Measurements from ENCODE around the gene NEK4. TPM values are rescaled to one million over a fixed set of nuclear protein-coding genes. Genes with fewer than 3 reads are reported as not detected.
"Not testable (repeated sequence)": the region's sequence is repeated elsewhere in the genome, so short reads cannot be mapped to it uniquely, and the experiment has no call there.

The NEK4 gene
- polyA plus RNA-seq, 1 donor, result 23.0 TPM

DNA sequence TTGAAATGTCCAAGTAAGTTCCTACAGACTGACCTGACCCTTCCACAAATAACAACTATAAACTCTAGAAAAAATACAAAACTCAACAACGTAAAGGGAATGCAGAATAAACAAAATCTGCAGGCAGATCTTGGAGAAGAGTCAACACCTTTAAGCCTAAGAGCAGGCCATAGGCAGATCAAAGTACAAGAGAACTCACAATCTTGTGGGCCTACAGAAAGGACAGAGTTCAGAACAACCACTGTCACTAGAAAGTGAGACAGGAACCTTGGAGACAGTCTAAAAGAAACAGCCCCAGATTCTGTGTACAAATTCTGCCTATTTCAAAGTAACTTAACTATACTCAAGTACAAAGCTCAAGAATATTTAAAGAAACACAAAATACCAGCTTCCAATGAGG lies 31.0 kb downstream of the NEK4 start:
- H3K9me3 ChIP-seq (ENCODE audit: control insufficient read depth, low read depth, low read length), result no peaks in the 10 kb centered on the region
- H3K27me3 ChIP-seq (ENCODE audit: control insufficient read depth, insufficient read depth, low read length), result no peaks in the 10 kb centered on the region
- peak overlapping the region; percentile 87 for H3K27ac ChIP-seq (ENCODE audit: low read length)
- no peak overlapping the region for H3K4me3 ChIP-seq (ENCODE audit: low read length)
- peaks cover 61% of the 10 kb centered on the region for H3K36me3 ChIP-seq (ENCODE audit: control insufficient read depth, insufficient read depth, low read length)
- DNase-seq, result peak; percentile 43 to 70
- H3K4me1 ChIP-seq (ENCODE audit: control insufficient read depth, insufficient read depth, low read length), result peaks cover 4% of the 10 kb centered on the region
- WGBS (ENCODE audit: insufficient coverage, low lambda C conversion rate), result no CpG with 5 or more reads among the region's 1 CpG

DNA sequence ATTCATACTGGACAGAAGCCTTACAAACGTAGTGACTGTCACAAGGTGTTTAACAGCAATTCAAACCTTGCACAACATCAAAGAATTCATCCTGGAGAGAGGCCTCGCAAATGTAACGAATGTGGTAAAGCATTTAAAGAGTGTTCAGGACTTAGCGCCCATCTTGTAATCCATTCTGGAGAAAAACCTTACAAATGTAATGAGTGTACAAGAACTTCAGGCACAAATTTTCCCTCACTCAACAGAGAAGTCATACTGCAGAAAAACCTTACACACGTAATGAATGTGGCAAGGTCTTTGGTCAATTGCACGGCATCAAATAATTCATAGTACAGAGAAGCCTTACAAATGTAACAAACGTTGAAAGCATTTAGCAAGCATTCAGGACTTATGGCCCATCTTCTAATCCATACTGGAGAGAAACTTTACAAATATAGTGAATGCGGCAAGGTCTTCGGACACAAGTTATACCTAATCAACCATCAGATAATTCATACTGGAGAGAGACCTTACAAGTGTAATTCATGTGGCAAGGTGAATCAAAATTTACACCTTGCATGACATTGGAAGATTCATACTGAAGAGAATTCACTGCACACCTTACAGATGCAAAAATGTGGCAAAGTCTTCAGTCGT lies 37.4 kb downstream of the NEK4 start:
- Histone ChIP-seq H3K4me1 (ENCODE audit: control insufficient read depth, insufficient read depth, low read length) (no peaks in the 10 kb centered on the region), H3K27me3 (ENCODE audit: control insufficient read depth, insufficient read depth, low read length) (no peaks in the 10 kb centered on the region), H3K27ac (ENCODE audit: low read length) (no peak overlapping the region), H3K9me3 (ENCODE audit: control insufficient read depth, low read depth, low read length) (peaks cover 5% of the 10 kb centered on the region), H3K36me3 (ENCODE audit: control insufficient read depth, insufficient read depth, low read length) (peaks cover 54% of the 10 kb centered on the region), H3K4me3 (ENCODE audit: low read length) (no peak overlapping the region)
- 100% methylated on average over 1 of the region's 10 CpGs for WGBS (ENCODE audit: insufficient coverage, low lambda C conversion rate)
- DNase-seq, result no peak

DNA sequence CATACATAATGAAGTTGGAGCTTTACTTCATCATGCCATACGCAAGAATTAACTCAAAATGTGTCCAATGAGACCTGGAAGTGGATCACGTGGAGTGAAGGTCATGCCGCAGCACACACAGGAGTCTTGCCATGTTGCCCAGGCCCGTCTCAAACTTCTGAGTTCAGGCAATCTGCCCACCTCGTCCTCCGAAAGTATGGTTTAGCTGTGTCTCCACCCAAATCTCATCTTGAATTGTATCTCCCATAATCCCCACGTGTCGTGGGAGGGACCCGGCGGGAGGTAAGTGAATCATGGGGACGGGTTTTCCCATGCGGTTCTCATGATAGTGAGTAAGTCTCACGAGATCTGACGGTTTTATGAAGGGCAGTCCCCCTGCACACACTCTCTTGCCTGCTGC lies 39.1 kb downstream of the NEK4 start:
- Histone ChIP-seq H3K9me3 (ENCODE audit: control insufficient read depth, low read depth, low read length) (peaks cover 5% of the 10 kb centered on the region), H3K36me3 (ENCODE audit: control insufficient read depth, insufficient read depth, low read length) (peaks cover 42% of the 10 kb centered on the region), H3K4me3 (ENCODE audit: low read length) (no peak overlapping the region), H3K4me1 (ENCODE audit: control insufficient read depth, insufficient read depth, low read length) (no peaks in the 10 kb centered on the region), H3K27me3 (ENCODE audit: control insufficient read depth, insufficient read depth, low read length) (no peaks in the 10 kb centered on the region), H3K27ac (ENCODE audit: low read length) (no peak overlapping the region)
- no CpG with 5 or more reads among the region's 14 CpGs for WGBS (ENCODE audit: insufficient coverage, low lambda C conversion rate)
- no peak for DNase-seq

DNA sequence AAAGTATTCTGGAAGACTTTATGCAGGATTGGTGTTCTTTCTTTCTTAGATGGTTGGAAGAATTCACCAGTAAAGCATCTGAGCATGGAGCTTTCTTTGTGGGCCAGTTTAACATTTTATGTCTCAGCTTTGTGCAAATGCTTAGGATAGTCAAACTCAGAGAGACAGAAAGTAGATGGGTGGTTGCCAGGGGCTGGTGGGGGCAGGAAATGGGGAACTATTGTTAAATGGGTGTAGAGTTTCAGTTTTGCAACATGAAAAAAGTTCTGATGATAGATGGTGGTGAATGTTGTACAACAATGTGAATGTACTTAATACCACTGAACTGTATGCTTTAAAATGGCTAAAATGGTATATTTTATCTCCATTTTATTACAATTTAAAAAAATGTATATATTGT lies 40.1 kb downstream of the NEK4 start:
- Histone ChIP-seq H3K9me3 (ENCODE audit: control insufficient read depth, low read depth, low read length) (peaks cover 5% of the 10 kb centered on the region), H3K4me3 (ENCODE audit: low read length) (no peak overlapping the region), H3K36me3 (ENCODE audit: control insufficient read depth, insufficient read depth, low read length) (peaks cover 38% of the 10 kb centered on the region), H3K27me3 (ENCODE audit: control insufficient read depth, insufficient read depth, low read length) (no peaks in the 10 kb centered on the region), H3K27ac (ENCODE audit: low read length) (no peak overlapping the region), H3K4me1 (ENCODE audit: control insufficient read depth, insufficient read depth, low read length) (no peaks in the 10 kb centered on the region)
- no peak for DNase-seq

DNA sequence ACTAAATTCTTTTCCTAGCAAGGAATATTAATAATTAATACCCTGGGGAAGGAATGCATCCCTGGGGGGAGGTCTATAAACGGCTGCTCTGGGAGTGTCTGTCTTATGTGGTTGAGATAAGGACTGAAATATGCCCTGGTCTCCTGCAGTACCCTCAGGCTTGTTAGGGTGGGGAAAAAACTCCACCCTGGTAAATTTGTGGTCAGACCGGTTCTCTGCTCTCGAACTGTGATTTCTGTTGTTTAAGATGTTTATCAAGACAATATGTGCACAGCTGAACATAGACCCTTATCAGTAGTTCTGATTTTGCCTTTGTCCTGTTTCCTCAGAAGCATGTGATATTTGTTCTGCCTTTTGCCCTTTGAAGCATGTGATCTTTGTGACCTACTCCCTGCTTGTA lies 42.0 kb downstream of the NEK4 start:
- H3K9me3 ChIP-seq (ENCODE audit: control insufficient read depth, low read depth, low read length); H3K4me1 ChIP-seq (ENCODE audit: control insufficient read depth, insufficient read depth, low read length); H3K4me3 ChIP-seq (ENCODE audit: low read length); H3K27ac ChIP-seq (ENCODE audit: low read length); H3K27me3 ChIP-seq (ENCODE audit: control insufficient read depth, insufficient read depth, low read length); DNase-seq: not testable (repeated sequence)
- H3K36me3 ChIP-seq (ENCODE audit: control insufficient read depth, insufficient read depth, low read length), result peaks cover 27% of the 10 kb centered on the region
- WGBS (ENCODE audit: insufficient coverage, low lambda C conversion rate), result no CpG with 5 or more reads among the region's 3 CpGs

DNA sequence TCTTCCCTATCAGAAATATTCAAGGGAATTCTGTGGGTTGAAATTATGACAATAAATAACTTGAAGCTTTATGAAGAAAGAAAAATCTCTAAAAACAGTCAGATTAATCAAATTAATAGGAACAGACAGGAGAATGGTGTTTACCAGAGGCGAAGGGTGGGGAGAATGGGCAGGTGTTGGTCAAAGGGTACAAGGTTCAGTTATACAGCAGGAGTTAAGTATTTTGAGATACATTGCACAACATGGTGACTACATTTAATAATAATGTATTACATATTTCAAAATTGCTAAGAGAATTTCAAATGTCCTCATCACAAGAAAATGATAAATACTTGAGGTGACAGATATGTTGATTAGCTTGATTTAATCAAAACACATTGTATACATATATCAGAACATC lies 46.2 kb downstream of the NEK4 start:
- Histone ChIP-seq H3K4me1 (ENCODE audit: control insufficient read depth, insufficient read depth, low read length) (no peaks in the 10 kb centered on the region), H3K27ac (ENCODE audit: low read length) (no peak overlapping the region), H3K9me3 (ENCODE audit: control insufficient read depth, low read depth, low read length) (peaks cover 7% of the 10 kb centered on the region), H3K36me3 (ENCODE audit: control insufficient read depth, insufficient read depth, low read length) (peaks cover 8% of the 10 kb centered on the region), H3K4me3 (ENCODE audit: low read length) (no peak overlapping the region), H3K27me3 (ENCODE audit: control insufficient read depth, insufficient read depth, low read length) (no peaks in the 10 kb centered on the region)
- 100% methylated on average over 1 of the region's 1 CpG for WGBS (ENCODE audit: insufficient coverage, low lambda C conversion rate)
- DNase-seq, result peak; percentile 17 to 43

DNA sequence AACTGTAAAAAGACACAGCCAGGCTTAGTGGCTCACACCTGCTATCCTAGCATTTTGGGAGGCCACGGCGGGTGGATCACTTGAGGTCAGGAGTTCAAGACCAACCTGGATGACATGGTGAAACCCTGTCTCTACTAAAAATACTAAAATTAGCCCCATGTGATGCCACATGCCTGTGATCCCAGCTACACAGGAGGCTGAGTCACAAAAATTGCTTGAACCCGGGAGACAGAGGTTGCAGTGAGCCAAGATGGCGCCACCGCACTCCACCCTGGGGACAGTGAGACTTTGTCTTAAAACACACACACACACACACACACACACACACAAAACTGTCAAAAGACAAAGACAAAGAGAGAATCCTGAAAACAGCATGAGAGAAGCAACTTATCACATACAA lies 46.8 kb downstream of the NEK4 start:
- Histone ChIP-seq H3K27me3 (ENCODE audit: control insufficient read depth, insufficient read depth, low read length) (no peaks in the 10 kb centered on the region), H3K27ac (ENCODE audit: low read length) (no peak overlapping the region), H3K4me3 (ENCODE audit: low read length) (no peak overlapping the region), H3K36me3 (ENCODE audit: control insufficient read depth, insufficient read depth, low read length) (peaks cover 11% of the 10 kb centered on the region), H3K9me3 (ENCODE audit: control insufficient read depth, low read depth, low read length) (peaks cover 7% of the 10 kb centered on the region), H3K4me1 (ENCODE audit: control insufficient read depth, insufficient read depth, low read length) (no peaks in the 10 kb centered on the region)
- no CpG with 5 or more reads among the region's 5 CpGs for WGBS (ENCODE audit: insufficient coverage, low lambda C conversion rate)
- no peak for DNase-seq

DNA sequence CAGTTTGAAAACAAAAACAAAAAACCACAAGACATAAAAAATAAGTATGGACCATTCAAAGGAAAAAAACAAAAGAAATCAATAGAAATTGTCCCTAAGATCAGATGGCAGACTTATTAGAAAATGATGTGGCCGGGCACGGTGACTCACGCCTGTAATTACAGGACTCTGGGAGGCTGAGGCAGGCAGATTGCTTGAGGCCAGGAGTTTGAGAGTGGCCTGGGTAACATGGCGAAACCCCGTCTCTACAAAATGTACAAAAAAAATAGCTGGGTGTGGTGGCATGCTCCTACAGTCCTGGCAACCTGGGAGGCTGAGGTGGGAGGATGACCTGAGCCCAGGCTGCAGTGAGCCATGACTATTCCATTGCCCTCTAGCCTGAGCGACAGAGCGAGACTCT lies 48.2 kb downstream of the NEK4 start:
- Histone ChIP-seq H3K27me3 (ENCODE audit: control insufficient read depth, insufficient read depth, low read length) (no peaks in the 10 kb centered on the region), H3K4me3 (ENCODE audit: low read length) (no peak overlapping the region), H3K36me3 (ENCODE audit: control insufficient read depth, insufficient read depth, low read length) (peaks cover 14% of the 10 kb centered on the region), H3K27ac (ENCODE audit: low read length) (no peak overlapping the region), H3K4me1 (ENCODE audit: control insufficient read depth, insufficient read depth, low read length) (no peaks in the 10 kb centered on the region), H3K9me3 (ENCODE audit: control insufficient read depth, low read depth, low read length) (peaks cover 7% of the 10 kb centered on the region)
- DNase-seq, result no peak
- WGBS (ENCODE audit: insufficient coverage, low lambda C conversion rate), result no CpG with 5 or more reads among the region's 7 CpGs

DNA sequence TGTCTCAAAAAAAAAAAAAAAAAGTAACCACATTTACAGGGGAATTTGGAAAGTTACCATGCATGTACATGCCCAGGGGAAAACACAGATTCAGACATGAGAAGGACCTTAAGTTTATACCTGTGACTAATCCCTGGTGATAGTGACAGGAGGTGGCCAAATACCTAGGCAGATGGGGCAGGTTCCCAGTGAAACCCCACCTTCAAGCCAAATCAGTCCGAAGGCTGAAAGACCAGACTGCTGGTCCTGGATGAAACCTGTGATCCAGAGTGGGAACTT lies 49.1 kb downstream of the NEK4 start:
- no CpG with 5 or more reads among the region's 1 CpG for WGBS (ENCODE audit: insufficient coverage, low lambda C conversion rate)
- peaks cover 7% of the 10 kb centered on the region for H3K9me3 ChIP-seq (ENCODE audit: control insufficient read depth, low read depth, low read length)
- H3K4me1 ChIP-seq (ENCODE audit: control insufficient read depth, insufficient read depth, low read length), result no peaks in the 10 kb centered on the region

DNA sequence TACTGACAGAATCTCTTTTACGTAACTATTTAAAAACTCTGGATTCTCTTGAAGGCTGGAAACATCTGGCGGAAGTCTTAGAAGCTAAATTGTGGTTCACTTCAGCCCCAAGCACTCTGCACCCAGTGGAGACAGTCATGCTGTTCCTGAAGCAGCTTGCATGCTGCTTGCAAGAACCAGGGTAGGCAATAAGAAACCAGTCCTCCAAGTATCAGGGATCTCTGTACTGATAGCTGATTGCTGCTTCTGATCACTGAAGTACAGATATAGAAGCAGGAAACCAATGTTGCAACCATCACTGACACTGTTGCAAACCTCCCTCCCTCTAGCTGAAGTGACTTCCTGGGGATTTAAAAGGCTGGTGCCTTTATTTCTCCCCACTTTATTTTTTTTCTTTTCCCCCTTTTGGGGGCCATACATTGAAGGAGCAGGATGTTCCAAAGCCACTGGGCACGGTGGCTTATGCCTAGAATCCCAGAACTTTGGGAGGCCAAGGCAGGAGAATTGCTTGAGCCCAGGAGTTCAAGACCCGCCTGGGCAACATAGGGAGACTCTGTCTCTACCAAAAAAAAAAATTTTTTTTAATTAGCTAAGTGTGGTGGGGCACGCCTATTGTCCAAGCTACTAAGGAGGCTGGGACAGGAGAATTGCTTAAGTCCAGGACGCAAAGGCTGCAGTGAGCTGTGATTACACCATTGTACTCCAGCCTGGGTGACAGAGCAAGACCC lies 49.6 kb downstream of the NEK4 start:
- Histone ChIP-seq H3K27ac (ENCODE audit: low read length) (no peak overlapping the region), H3K4me3 (ENCODE audit: low read length) (no peak overlapping the region), H3K27me3 (ENCODE audit: control insufficient read depth, insufficient read depth, low read length) (no peaks in the 10 kb centered on the region), H3K9me3 (ENCODE audit: control insufficient read depth, low read depth, low read length) (peaks cover 7% of the 10 kb centered on the region), H3K4me1 (ENCODE audit: control insufficient read depth, insufficient read depth, low read length) (no peaks in the 10 kb centered on the region), H3K36me3 (ENCODE audit: control insufficient read depth, insufficient read depth, low read length) (peaks cover 14% of the 10 kb centered on the region)
- WGBS (ENCODE audit: insufficient coverage, low lambda C conversion rate), result no CpG with 5 or more reads among the region's 6 CpGs
- DNase-seq, result no peak

More for the DNA sequence above, 49.1 kb downstream of the NEK4 start:
- no peak for DNase-seq
- H3K4me3 ChIP-seq (ENCODE audit: low read length), result no peak overlapping the region
- no peak overlapping the region for H3K27ac ChIP-seq (ENCODE audit: low read length)
- H3K36me3 ChIP-seq (ENCODE audit: control insufficient read depth, insufficient read depth, low read length), result peaks cover 14% of the 10 kb centered on the region
- no peaks in the 10 kb centered on the region for H3K27me3 ChIP-seq (ENCODE audit: control insufficient read depth, insufficient read depth, low read length)

DNA sequence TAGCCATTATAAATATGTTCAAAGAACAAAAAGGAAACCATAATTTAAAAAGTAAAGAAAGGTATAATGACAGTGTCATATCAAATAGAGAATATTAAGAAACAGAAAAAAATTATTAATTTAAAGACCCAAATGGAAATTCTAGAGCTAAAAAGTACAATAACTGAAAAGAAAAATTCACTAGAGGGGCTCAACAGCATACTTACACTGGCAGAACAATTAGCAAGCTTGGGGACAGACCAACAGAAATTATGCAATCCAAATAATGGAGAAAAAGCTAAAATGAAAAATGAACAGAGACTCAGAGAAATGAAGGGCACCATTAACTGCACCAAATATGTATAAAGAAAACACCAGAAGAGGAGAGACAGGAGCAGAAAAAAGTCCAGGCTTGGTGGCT lies 51.1 kb downstream of the NEK4 start:
- H3K36me3 ChIP-seq (ENCODE audit: control insufficient read depth, insufficient read depth, low read length), result peaks cover 14% of the 10 kb centered on the region
- H3K4me1 ChIP-seq (ENCODE audit: control insufficient read depth, insufficient read depth, low read length), result peaks cover 3% of the 10 kb centered on the region
- H3K27me3 ChIP-seq (ENCODE audit: control insufficient read depth, insufficient read depth, low read length), result no peaks in the 10 kb centered on the region
- H3K27ac ChIP-seq (ENCODE audit: low read length), result no peak overlapping the region
- no peak overlapping the region for H3K4me3 ChIP-seq (ENCODE audit: low read length)
- no peak for DNase-seq
- peaks cover 7% of the 10 kb centered on the region for H3K9me3 ChIP-seq (ENCODE audit: control insufficient read depth, low read depth, low read length)
